Common myeloid progenitor, CD34-positive (primary cell): Measurements from ENCODE around the gene GFRA1.

ENCODE experiments used
- CTCF ChIA-PET: fragments of 350-600 bp; sonication (Branson Sonifier 250); formaldehyde crosslinking; loops from one replicate; lab custom pipeline; 2021; ENCODE audit warnings: antibody characterized with exemption; lab: Charles Lee
- POLR2A ChIA-PET: fragments of 350-600 bp; sonication (Branson Sonifier 250); formaldehyde crosslinking; loops from one replicate; lab custom pipeline; 2021; ENCODE audit warnings: antibody characterized with exemption; lab: Charles Lee
- DNase-seq, 3 donors: peaks; one replicate each; pipeline versions ENCODE4 v3.0.0 to v3.0.0-alpha.2; 2013
- H3K27ac ChIP-seq, 2 experiments: 1 replicate in 1 of 2; 2 replicates in 1 of 2; pipeline ENCODE4 v1.7.0; 2013; ENCODE audit warnings: inconsistent platforms in 2 of 2, low read length in 2 of 2, mild to moderate bottlenecking in 2 of 2, low read depth in 1 of 2, moderate library complexity in 1 of 2; ENCODE audit not compliant: severe bottlenecking in 2 of 2, insufficient read depth in 1 of 2, poor library complexity in 1 of 2
- H3K27me3 ChIP-seq, 5 experiments: replicated peaks in 2 of 5; 1 replicate in 3 of 5; 2 replicates in 2 of 5; pipeline versions ENCODE4 v1.6.1 to v1.7.0; 2013; ENCODE audit warnings: low read length in 4 of 5, mild to moderate bottlenecking in 2 of 5, moderate library complexity in 2 of 5, inconsistent platforms in 1 of 5; ENCODE audit not compliant: insufficient read depth in 5 of 5, control insufficient read depth in 4 of 5
- H3K36me3 ChIP-seq, 4 experiments: 1 replicate in 2 of 4; 2 replicates in 2 of 4; pipeline versions ENCODE4 v1.6.1 to v1.7.0; 2013; ENCODE audit warnings: low read length in 3 of 4, control low read depth in 1 of 4, mild to moderate bottlenecking in 1 of 4; ENCODE audit not compliant: control insufficient read depth in 4 of 4, insufficient read depth in 4 of 4
- H3K4me1 ChIP-seq, 4 experiments: 1 replicate in 3 of 4; 2 replicates in 1 of 4; pipeline versions ENCODE4 v1.6.1 to v1.7.1; 2013; ENCODE audit warnings: low read length in 3 of 4, mild to moderate bottlenecking in 3 of 4, control low read depth in 1 of 4, inconsistent platforms in 1 of 4, moderate library complexity in 1 of 4; ENCODE audit not compliant: control insufficient read depth in 4 of 4, insufficient read depth in 4 of 4; ENCODE audit errors: control extremely low read depth in 1 of 4
- H3K4me3 ChIP-seq, 7 experiments: 1 replicate in 4 of 7; 2 replicates in 3 of 7; pipeline versions ENCODE4 v1.5.1 to v1.7.0; 2013; ENCODE audit warnings: mild to moderate bottlenecking in 7 of 7, low read length in 6 of 7, moderate library complexity in 6 of 7, inconsistent platforms in 2 of 7, low read depth in 2 of 7, control low read depth in 1 of 7; ENCODE audit not compliant: insufficient read depth in 4 of 7, control insufficient read depth in 1 of 7; ENCODE audit errors: extremely low read depth in 1 of 7
- H3K9me3 ChIP-seq, 5 experiments: 1 replicate in 4 of 5; 2 replicates in 1 of 5; pipeline versions ENCODE4 v1.6.1 to v1.7.1; 2013; ENCODE audit warnings: low read length in 4 of 5, mild to moderate bottlenecking in 2 of 5, inconsistent platforms in 1 of 5, low read depth in 1 of 5, moderate library complexity in 1 of 5; ENCODE audit not compliant: control insufficient read depth in 4 of 5, insufficient read depth in 2 of 5; ENCODE audit errors: control extremely low read depth in 1 of 5
- WGBS: methylation state at CpG from one replicate; pipeline ENCODE4 v1.1.5; 2013; ENCODE audit not compliant: insufficient coverage; 5-methylcytosine and 5-hydroxymethylcytosine counted together

The GFRA1 gene

GRCh38 chr10:116076621-116077020 is 196.4 kb downstream of the GFRA1 start:
- WGBS = 40% methylated on average over 1 of the region's 3 CpGs
- Histone ChIP-seq H3K4me1 (peaks cover 0 to 3% (median 0%) of the 10 kb centered on the region in 4 experiments), H3K27me3 (no peaks in the 10 kb centered on the region), H3K4me3 (no peak overlapping the region), H3K9me3 (no peaks in the 10 kb centered on the region), H3K27ac (no peak overlapping the region), H3K36me3 (no peaks in the 10 kb centered on the region)
- POLR2A ChIA-PET = no interaction called here
- CTCF ChIA-PET = interaction anchor here (2.2 kb wide), 1 partner anchor 9 kb away, joined by 6 read pairs; no protein-coding TSS in a partner anchor
- DNase-seq = no peak

GRCh38 chr10:116073510-116073909 is 199.5 kb downstream of the GFRA1 start:
- DNase-seq = no peak
- ChIA-PET CTCF (no interaction called here), POLR2A (no interaction called here)
- peaks cover 0 to 3% (median 0%) of the 10 kb centered on the region in 4 experiments for H3K4me1 ChIP-seq
- WGBS = 92% methylated on average over 5 of the region's 7 CpGs
- H3K4me3 ChIP-seq = no peak overlapping the region
- H3K27me3 ChIP-seq = no peaks in the 10 kb centered on the region
- no peaks in the 10 kb centered on the region for H3K9me3 ChIP-seq
- no peaks in the 10 kb centered on the region for H3K36me3 ChIP-seq
- H3K27ac ChIP-seq = no peak overlapping the region

GRCh38 chr10:116073001-116073400 is 200.0 kb downstream of the GFRA1 start:
- POLR2A ChIA-PET = no interaction called here
- no peak for DNase-seq
- Histone ChIP-seq H3K27me3 (peaks cover 0 to 2% (median 0%) of the 10 kb centered on the region in 5 experiments), H3K36me3 (no peaks in the 10 kb centered on the region), H3K27ac (no peak overlapping the region), H3K4me1 (peaks cover 0 to 3% (median 0%) of the 10 kb centered on the region in 4 experiments), H3K4me3 (no peak overlapping the region), H3K9me3 (no peaks in the 10 kb centered on the region)
- WGBS = 60% methylated on average over 1 of the region's 5 CpGs
- CTCF ChIA-PET = no interaction called here

- CTCF ChIA-PET = interaction anchor here (1.0 kb wide), 1 partner anchor 12 kb away, joined by 3 read pairs; no protein-coding TSS in a partner anchor
- WGBS = 100% methylated on average over 3 of the region's 5 CpGs
- Histone ChIP-seq H3K36me3 (no peaks in the 10 kb centered on the region), H3K4me1 (peaks cover 0 to 3% (median 0%) of the 10 kb centered on the region in 4 experiments), H3K4me3 (no peak overlapping the region), H3K27ac (no peak overlapping the region), H3K9me3 (no peaks in the 10 kb centered on the region), H3K27me3 (peaks cover 0 to 2% (median 0%) of the 10 kb centered on the region in 5 experiments)
- no peak for DNase-seq
- POLR2A ChIA-PET = no interaction called here
Measured at GRCh38 chr10:116071453-116072148, 201.4 kb downstream of the GFRA1 start.

GRCh38 chr10:116070743-116071320 is 202.2 kb downstream of the GFRA1 start:
- peaks cover 0 to 2% (median 0%) of the 10 kb centered on the region in 5 experiments for H3K27me3 ChIP-seq
- CTCF ChIA-PET = interaction anchor here (1.0 kb wide), 1 partner anchor 11 kb away, joined by 3 read pairs; no protein-coding TSS in a partner anchor
- H3K4me1 ChIP-seq = no peaks in the 10 kb centered on the region
- no peaks in the 10 kb centered on the region for H3K36me3 ChIP-seq
- H3K27ac ChIP-seq = no peak overlapping the region
- no peak for DNase-seq
- H3K9me3 ChIP-seq = no peaks in the 10 kb centered on the region
- H3K4me3 ChIP-seq = no peak overlapping the region
- POLR2A ChIA-PET = no interaction called here
- 90% methylated on average over 3 of the region's 5 CpGs for WGBS

DNA sequence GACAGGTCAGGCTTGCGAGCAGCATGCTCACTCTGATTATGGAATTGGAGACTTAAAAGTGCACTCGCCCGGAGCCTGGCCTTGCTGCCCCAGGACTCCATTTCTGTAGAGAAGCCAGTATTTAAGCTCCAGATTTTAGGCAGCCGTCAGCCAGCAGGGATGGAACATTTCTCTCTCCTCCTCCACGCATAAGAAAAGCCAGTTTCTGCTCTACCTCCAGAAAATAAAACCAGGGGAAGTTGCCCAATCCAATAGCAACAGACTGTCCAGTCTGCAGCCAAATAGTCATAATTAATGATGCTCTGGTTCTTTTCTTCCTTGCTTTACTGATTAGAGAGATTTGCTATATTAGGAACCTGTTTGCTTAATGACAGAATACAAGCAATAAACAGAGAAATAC is 203.2 kb downstream of the GFRA1 start:
- ChIA-PET POLR2A (no interaction called here), CTCF (interaction anchor here (1.0 kb wide), 1 partner anchor 11 kb away, joined by 3 read pairs; no protein-coding TSS in a partner anchor)
- DNase-seq = no peak
- no peaks in the 10 kb centered on the region for H3K4me1 ChIP-seq
- no peak overlapping the region for H3K4me3 ChIP-seq
- no peaks in the 10 kb centered on the region for H3K36me3 ChIP-seq
- H3K27ac ChIP-seq = no peak overlapping the region
- no peaks in the 10 kb centered on the region for H3K9me3 ChIP-seq
- H3K27me3 ChIP-seq = peaks cover 0 to 2% (median 0%) of the 10 kb centered on the region in 5 experiments
- 81% methylated on average over 5 of the region's 5 CpGs for WGBS

DNA sequence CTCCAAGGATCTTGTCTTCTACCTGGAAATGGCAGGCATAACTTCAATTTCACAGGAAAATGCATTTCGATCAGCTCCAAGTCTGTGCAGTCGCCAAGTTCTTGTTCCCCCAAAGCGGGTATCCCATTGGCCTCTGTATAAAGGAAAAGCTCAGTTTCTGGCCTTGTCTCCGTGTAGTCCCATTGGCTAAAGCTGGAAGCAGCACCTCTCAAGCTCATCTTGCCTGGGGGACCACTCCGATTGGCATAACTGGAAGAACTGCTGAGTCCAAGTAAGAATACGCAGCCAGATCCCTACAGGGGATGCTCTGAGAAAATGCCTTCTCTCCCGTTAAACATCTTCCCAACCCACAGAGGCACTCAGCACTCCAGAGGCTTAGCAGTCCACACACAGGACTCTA is 205.2 kb downstream of the GFRA1 start:
- 97% methylated on average over 7 of the region's 7 CpGs for WGBS
- Histone ChIP-seq H3K4me1 (no peaks in the 10 kb centered on the region), H3K9me3 (no peaks in the 10 kb centered on the region), H3K36me3 (no peaks in the 10 kb centered on the region), H3K4me3 (no peak overlapping the region), H3K27ac (no peak overlapping the region), H3K27me3 (peaks cover 0 to 5% (median 0%) of the 10 kb centered on the region in 5 experiments)
- ChIA-PET CTCF (interaction anchor here (1.0 to 1.8 kb wide), 2 partner anchors 10 to 18 kb away, joined by 3 to 6 read pairs; no protein-coding TSS in a partner anchor), POLR2A (no interaction called here)
- DNase-seq = no peak
